Liver (tissue), 3 donors: ENCODE data around the gene ANXA11.

Experiments
- FOXA1 ChIP-seq: IDR thresholded peaks from 2 replicates; pipeline ENCODE4 v1.6.1; 2016; ENCODE audit warnings: antibody characterized with exemption
- GABPA ChIP-seq, 2 donors: IDR thresholded peaks in 1 of 2; conservative IDR thresholded peaks in 1 of 2; 2 replicates each; pipeline ENCODE4 v1.6.1; 2016; ENCODE audit warnings: antibody characterized with exemption in 2 of 2, mild to moderate bottlenecking in 1 of 2, moderate library complexity in 1 of 2
- HNF4G ChIP-seq: IDR thresholded peaks from 2 replicates; pipeline ENCODE4 v1.6.1; 2016; ENCODE audit warnings: antibody characterized with exemption
- JUND ChIP-seq, 2 donors: IDR thresholded peaks; 2 replicates each; pipeline ENCODE4 v1.6.1; 2016; ENCODE audit warnings: antibody characterized with exemption in 2 of 2
- NR2F2 ChIP-seq: IDR thresholded peaks from 2 replicates; pipeline ENCODE4 v1.6.1; 2016; ENCODE audit warnings: antibody characterized with exemption
- RAD21 ChIP-seq, 2 donors: IDR thresholded peaks; 2 replicates each; pipeline ENCODE4 v1.6.1; 2016; ENCODE audit warnings: antibody characterized with exemption in 2 of 2, mild to moderate bottlenecking in 2 of 2
- RXRA ChIP-seq, 2 donors: IDR thresholded peaks; 2 replicates each; pipeline ENCODE4 v1.6.1; 2017 to 2018; ENCODE audit warnings: antibody characterized with exemption in 2 of 2, mild to moderate bottlenecking in 1 of 2
- SP1 ChIP-seq: IDR thresholded peaks from 2 replicates; pipeline ENCODE4 v1.6.1; 2018; ENCODE audit warnings: antibody characterized with exemption, mild to moderate bottlenecking
- TAF1 ChIP-seq: conservative IDR thresholded peaks from 2 replicates; pipeline ENCODE4 v1.6.1; 2016; ENCODE audit warnings: antibody characterized with exemption, mild to moderate bottlenecking
- YY1 ChIP-seq: IDR thresholded peaks from 2 replicates; pipeline ENCODE4 v1.6.1; 2016; ENCODE audit warnings: antibody characterized with exemption, mild to moderate bottlenecking
- TF ChIP-seq, protein P1 (sequence below): fragments of 150-350 bp; IDR thresholded peaks from 2 replicates; pipeline ENCODE4 v1.5.1; 2017; ENCODE audit warnings: improper control_type of control experiment, low read depth, low read length; ENCODE audit not compliant: missing input control
- TF ChIP-seq, protein P2 (sequence below): IDR thresholded peaks from 2 replicates; pipeline ENCODE4 v1.6.1; 2016; ENCODE audit warnings: antibody characterized with exemption, mild to moderate bottlenecking
- TF ChIP-seq, protein P3 (sequence below): IDR thresholded peaks from 2 replicates; pipeline ENCODE4 v1.6.1; 2016; ENCODE audit warnings: antibody characterized with exemption
- TF ChIP-seq, protein P4 (sequence below): IDR thresholded peaks from 2 replicates; pipeline ENCODE4 v1.6.1; 2016; ENCODE audit warnings: antibody characterized with exemption
- donor health status: healthy.
- donor health status: healthy.

DNA sequence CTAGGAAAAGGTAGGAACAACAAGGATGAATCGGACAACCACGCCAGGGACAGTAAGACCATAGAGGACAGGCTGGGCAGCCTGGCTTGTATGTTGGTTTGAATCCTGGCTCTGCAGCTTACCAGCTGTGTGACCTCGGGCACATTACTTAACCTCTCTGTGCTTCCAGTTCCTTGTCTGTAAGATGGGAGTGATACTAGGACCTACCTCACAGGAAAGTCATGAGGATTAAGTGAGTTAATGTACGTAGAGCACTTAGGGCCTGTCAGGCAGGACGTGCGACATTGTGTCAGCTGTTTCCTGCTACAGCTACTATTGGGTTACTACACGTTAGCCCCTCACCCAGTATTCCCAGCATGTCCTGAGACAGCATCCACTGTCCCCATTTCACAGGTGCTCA is 40.7 kb downstream of the ANXA11 start:
- TF ChIP-seq, protein P1, sequence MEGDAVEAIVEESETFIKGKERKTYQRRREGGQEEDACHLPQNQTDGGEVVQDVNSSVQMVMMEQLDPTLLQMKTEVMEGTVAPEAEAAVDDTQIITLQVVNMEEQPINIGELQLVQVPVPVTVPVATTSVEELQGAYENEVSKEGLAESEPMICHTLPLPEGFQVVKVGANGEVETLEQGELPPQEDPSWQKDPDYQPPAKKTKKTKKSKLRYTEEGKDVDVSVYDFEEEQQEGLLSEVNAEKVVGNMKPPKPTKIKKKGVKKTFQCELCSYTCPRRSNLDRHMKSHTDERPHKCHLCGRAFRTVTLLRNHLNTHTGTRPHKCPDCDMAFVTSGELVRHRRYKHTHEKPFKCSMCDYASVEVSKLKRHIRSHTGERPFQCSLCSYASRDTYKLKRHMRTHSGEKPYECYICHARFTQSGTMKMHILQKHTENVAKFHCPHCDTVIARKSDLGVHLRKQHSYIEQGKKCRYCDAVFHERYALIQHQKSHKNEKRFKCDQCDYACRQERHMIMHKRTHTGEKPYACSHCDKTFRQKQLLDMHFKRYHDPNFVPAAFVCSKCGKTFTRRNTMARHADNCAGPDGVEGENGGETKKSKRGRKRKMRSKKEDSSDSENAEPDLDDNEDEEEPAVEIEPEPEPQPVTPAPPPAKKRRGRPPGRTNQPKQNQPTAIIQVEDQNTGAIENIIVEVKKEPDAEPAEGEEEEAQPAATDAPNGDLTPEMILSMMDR, result no peak
- TF ChIP-seq HNF4G (no peak), TAF1 (no peak), YY1 (no peak), NR2F2 (no peak), RAD21 (IDR thresholded peaks at IDR 0.05) (no peak), SP1 (no peak), FOXA1 (no peak), RXRA (IDR thresholded peaks at IDR 0.05) (no peak), JUND (IDR thresholded peaks at IDR 0.05) (no peak), GABPA (IDR thresholded peaks at IDR 0.05 in 1 of 2, conservative IDR thresholded peaks at IDR 0.05 in 1 of 2) (no peak)
- TF ChIP-seq, protein P2, sequence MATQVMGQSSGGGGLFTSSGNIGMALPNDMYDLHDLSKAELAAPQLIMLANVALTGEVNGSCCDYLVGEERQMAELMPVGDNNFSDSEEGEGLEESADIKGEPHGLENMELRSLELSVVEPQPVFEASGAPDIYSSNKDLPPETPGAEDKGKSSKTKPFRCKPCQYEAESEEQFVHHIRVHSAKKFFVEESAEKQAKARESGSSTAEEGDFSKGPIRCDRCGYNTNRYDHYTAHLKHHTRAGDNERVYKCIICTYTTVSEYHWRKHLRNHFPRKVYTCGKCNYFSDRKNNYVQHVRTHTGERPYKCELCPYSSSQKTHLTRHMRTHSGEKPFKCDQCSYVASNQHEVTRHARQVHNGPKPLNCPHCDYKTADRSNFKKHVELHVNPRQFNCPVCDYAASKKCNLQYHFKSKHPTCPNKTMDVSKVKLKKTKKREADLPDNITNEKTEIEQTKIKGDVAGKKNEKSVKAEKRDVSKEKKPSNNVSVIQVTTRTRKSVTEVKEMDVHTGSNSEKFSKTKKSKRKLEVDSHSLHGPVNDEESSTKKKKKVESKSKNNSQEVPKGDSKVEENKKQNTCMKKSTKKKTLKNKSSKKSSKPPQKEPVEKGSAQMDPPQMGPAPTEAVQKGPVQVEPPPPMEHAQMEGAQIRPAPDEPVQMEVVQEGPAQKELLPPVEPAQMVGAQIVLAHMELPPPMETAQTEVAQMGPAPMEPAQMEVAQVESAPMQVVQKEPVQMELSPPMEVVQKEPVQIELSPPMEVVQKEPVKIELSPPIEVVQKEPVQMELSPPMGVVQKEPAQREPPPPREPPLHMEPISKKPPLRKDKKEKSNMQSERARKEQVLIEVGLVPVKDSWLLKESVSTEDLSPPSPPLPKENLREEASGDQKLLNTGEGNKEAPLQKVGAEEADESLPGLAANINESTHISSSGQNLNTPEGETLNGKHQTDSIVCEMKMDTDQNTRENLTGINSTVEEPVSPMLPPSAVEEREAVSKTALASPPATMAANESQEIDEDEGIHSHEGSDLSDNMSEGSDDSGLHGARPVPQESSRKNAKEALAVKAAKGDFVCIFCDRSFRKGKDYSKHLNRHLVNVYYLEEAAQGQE, result no peak
- TF ChIP-seq, protein P3, sequence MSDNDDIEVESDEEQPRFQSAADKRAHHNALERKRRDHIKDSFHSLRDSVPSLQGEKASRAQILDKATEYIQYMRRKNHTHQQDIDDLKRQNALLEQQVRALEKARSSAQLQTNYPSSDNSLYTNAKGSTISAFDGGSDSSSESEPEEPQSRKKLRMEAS, result no peak
- TF ChIP-seq, protein P4, sequence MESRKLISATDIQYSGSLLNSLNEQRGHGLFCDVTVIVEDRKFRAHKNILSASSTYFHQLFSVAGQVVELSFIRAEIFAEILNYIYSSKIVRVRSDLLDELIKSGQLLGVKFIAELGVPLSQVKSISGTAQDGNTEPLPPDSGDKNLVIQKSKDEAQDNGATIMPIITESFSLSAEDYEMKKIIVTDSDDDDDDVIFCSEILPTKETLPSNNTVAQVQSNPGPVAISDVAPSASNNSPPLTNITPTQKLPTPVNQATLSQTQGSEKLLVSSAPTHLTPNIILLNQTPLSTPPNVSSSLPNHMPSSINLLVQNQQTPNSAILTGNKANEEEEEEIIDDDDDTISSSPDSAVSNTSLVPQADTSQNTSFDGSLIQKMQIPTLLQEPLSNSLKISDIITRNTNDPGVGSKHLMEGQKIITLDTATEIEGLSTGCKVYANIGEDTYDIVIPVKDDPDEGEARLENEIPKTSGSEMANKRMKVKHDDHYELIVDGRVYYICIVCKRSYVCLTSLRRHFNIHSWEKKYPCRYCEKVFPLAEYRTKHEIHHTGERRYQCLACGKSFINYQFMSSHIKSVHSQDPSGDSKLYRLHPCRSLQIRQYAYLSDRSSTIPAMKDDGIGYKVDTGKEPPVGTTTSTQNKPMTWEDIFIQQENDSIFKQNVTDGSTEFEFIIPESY, result no peak
